Gastroesophageal sphincter (tissue), 4 donors: ENCODE data around the gene SULT1A3. TPM values are rescaled to one million over a fixed set of nuclear protein-coding genes. Genes with fewer than 3 reads are reported as not detected.
"Not testable (repeated sequence)": the region's sequence is repeated elsewhere in the genome, so short reads cannot be mapped to it uniquely, and the experiment has no call there.

Source experiments
- ATAC-seq: fragments of 150-250 bp; one replicate; pipeline ENCODE4 v1.9.1; 2016; ENCODE audit warnings: mild to moderate bottlenecking, moderate library complexity
- H3K27ac ChIP-seq, 4 donors: fragments of 200-600 bp; sonication (generic) in 3 of 4; 1 replicate in 3 of 4; 2 replicates in 1 of 4; pipeline ENCODE4 v1.5.1; 2016 to 2019
- H3K27me3 ChIP-seq: fragments of 200-600 bp; sonication (generic); one replicate; pipeline ENCODE4 v1.5.1; 2019
- H3K36me3 ChIP-seq, 2 donors: fragments of 200-600 bp; sonication (generic); one replicate each; pipeline ENCODE4 v1.5.1; 2019; ENCODE audit warnings: control low read depth in 1 of 2
- H3K4me1 ChIP-seq, 3 donors: fragments of 200-600 bp; sonication (generic); 1 replicate in 2 of 3; 2 replicates in 1 of 3; pipeline ENCODE4 v1.5.1; 2016 to 2019; ENCODE audit warnings: control low read depth in 2 of 3
- H3K4me3 ChIP-seq, 2 donors: fragments of 200-600 bp; sonication (generic); one replicate each; pipeline ENCODE4 v1.5.1; 2019; ENCODE audit warnings: mild to moderate bottlenecking in 1 of 2, moderate library complexity in 1 of 2
- H3K9me3 ChIP-seq, 3 donors: fragments of 200-600 bp; sonication (generic); one replicate each; pipeline ENCODE4 v1.5.1; 2017 to 2019; ENCODE audit warnings: control low read depth in 2 of 3
- CTCF ChIP-seq, 4 experiments: fragments of 200-600 bp in 2 of 4; fragments of 450-650 bp in 2 of 4; sonication (generic) in 1 of 4; IDR thresholded peaks; one replicate each; pipeline ENCODE4 v1.5.1; 2017 to 2019; ENCODE audit warnings: antibody characterized with exemption in 4 of 4, mild to moderate bottlenecking in 2 of 4, moderate library complexity in 2 of 4
- EP300 ChIP-seq: sonication (generic); formaldehyde crosslinking; IDR thresholded peaks from one replicate; pipeline ENCODE4 v1.6.1; 2017; ENCODE audit warnings: antibody characterized with exemption, mild to moderate bottlenecking
- POLR2A ChIP-seq, 2 donors: fragments of 450-650 bp; IDR thresholded peaks; one replicate each; pipeline ENCODE4 v1.6.1; 2017; ENCODE audit warnings: antibody characterized with exemption in 2 of 2, mild to moderate bottlenecking in 2 of 2, moderate library complexity in 1 of 2
- POLR2AphosphoS5 ChIP-seq: sonication (generic); formaldehyde crosslinking; IDR thresholded peaks from one replicate; pipeline ENCODE4 v1.6.1; 2017; ENCODE audit warnings: antibody characterized with exemption
- WGBS, 2 donors: methylation state at CpG; one replicate each; pipeline ENCODE4 v1.1.5; 2018; ENCODE audit warnings: low coverage in 1 of 2; 5-methylcytosine and 5-hydroxymethylcytosine counted together
- total RNA-seq, 4 donors: library from RNA; depleted of rRNA; stranded (reverse); fragments of >200 nt; gene quantifications; one replicate each; pipeline ENCODE4 v1.1.0, GENCODE V29; 2016

Gene SULT1A3
- total RNA-seq, 4 donors from 2014 or later, result 5.1 to 10.4 (median 8.8) TPM; not detected in 1

GRCh38 chr16:30186782-30187555 lies 12.1 kb upstream of the SULT1A3 start:
- Histone ChIP-seq H3K9me3 (no peaks in the 10 kb centered on the region), H3K4me3 (no peak overlapping the region), H3K27me3 (no peaks in the 10 kb centered on the region), H3K36me3 (no peaks in the 10 kb centered on the region), H3K27ac (peak overlapping the region in 2 of 4 donors; percentile 22 to 23), H3K4me1 (peaks cover 0 to 29% (median 7%) of the 10 kb centered on the region in 3 donors)
- peak in 3 of 4 experiments; percentile 49 to 67 (median 57) for TF ChIP-seq CTCF (IDR thresholded peaks at IDR 0.05)
- no peak for TF ChIP-seq POLR2AphosphoS5
- 13 to 60% methylated on average over 1 to 4 of the region's 36 CpGs for WGBS, 2 donors
- ATAC-seq, result no peak

- ATAC-seq, result no peak
- H3K9me3 ChIP-seq, result no peaks in the 10 kb centered on the region
- H3K27ac ChIP-seq, result no peak overlapping the region
- H3K4me3 ChIP-seq, result no peak overlapping the region
- no peak for TF ChIP-seq CTCF (IDR thresholded peaks at IDR 0.05)
- TF ChIP-seq POLR2A (IDR thresholded peaks at IDR 0.05), result no peak
- TF ChIP-seq EP300, result no peak
- TF ChIP-seq POLR2AphosphoS5, result no peak
- H3K4me1 ChIP-seq, result peaks cover 0 to 27% (median 6%) of the 10 kb centered on the region in 3 donors
- no peaks in the 10 kb centered on the region for H3K36me3 ChIP-seq
- WGBS, 2 donors, result 33 to 60% methylated on average over 1 to 3 of the region's 9 CpGs
- no peaks in the 10 kb centered on the region for H3K27me3 ChIP-seq
Observed at GRCh38 chr16:30187556-30187865, 11.5 kb upstream of the SULT1A3 start.

GRCh38 chr16:30187971-30188561 lies 11.0 kb upstream of the SULT1A3 start:
- WGBS, 2 donors, result no CpG with 5 or more reads among the region's 23 CpGs
- no peak for ATAC-seq
- Histone ChIP-seq H3K27ac (no peak overlapping the region), H3K4me3 (no peak overlapping the region), H3K4me1 (peaks cover 0 to 23% (median 4%) of the 10 kb centered on the region in 3 donors), H3K9me3 (no peaks in the 10 kb centered on the region), H3K27me3 (no peaks in the 10 kb centered on the region), H3K36me3 (no peaks in the 10 kb centered on the region)
- no peak for TF ChIP-seq EP300
- TF ChIP-seq POLR2A (IDR thresholded peaks at IDR 0.05), result no peak
- TF ChIP-seq POLR2AphosphoS5, result no peak
- no peak for TF ChIP-seq CTCF (IDR thresholded peaks at IDR 0.05)

- 60% methylated on average over 1 of the region's 12 CpGs; no CpG with 5 or more reads in 1 of the 2 donors for WGBS, 2 donors
- not testable (repeated sequence) for ATAC-seq, H3K27me3 ChIP-seq
Observed at GRCh38 chr16:30191158-30191557, 7.9 kb upstream of the SULT1A3 start.

GRCh38 chr16:30193098-30193497 lies 6.0 kb upstream of the SULT1A3 start:
- not testable (repeated sequence) for H3K36me3 ChIP-seq, H3K4me1 ChIP-seq, H3K27me3 ChIP-seq, H3K27ac ChIP-seq, ATAC-seq, H3K9me3 ChIP-seq, H3K4me3 ChIP-seq
- no CpG with 5 or more reads among the region's 21 CpGs for WGBS, 2 donors

More at GRCh38 chr16:30191158-30191557, 7.9 kb upstream of the SULT1A3 start:
- H3K27ac ChIP-seq, H3K4me1 ChIP-seq, H3K9me3 ChIP-seq, H3K4me3 ChIP-seq, H3K36me3 ChIP-seq: not testable (repeated sequence)

GRCh38 chr16:30193615-30194014 lies 5.4 kb upstream of the SULT1A3 start, which contains the start of the genes BOLA2B and SLX1A:
Gene BOLA2B (minus strand): TSS chr16:30193666. CDS start chr16:30193595, 71 bp downstream.
Gene SLX1A (plus strand): TSS chr16:30193875. CDS start chr16:30194085, 210 bp downstream.
- H3K36me3 ChIP-seq, H3K4me1 ChIP-seq, H3K9me3 ChIP-seq, H3K27me3 ChIP-seq: not testable (repeated sequence)
- ATAC-seq, result peak; percentile 98
- H3K27ac ChIP-seq, result peak within 1 kb of the TSS in 2 of 4 donors; percentile 57 to 62
- H3K4me3 ChIP-seq, result peak within 1 kb of the TSS; percentile 33 to 47
- no CpG with 5 or more reads among the region's 34 CpGs for WGBS, 2 donors

GRCh38 chr16:30194172-30194925 lies 4.7 kb upstream of the SULT1A3 start:
- H3K27me3 ChIP-seq, H3K36me3 ChIP-seq, H3K9me3 ChIP-seq, H3K4me1 ChIP-seq: not testable (repeated sequence)
- no CpG with 5 or more reads among the region's 60 CpGs for WGBS, 2 donors
- ATAC-seq, result peak; percentile 71
- H3K4me3 ChIP-seq, result peak overlapping the region; percentile 33 to 47
- H3K27ac ChIP-seq, result peak overlapping the region in 2 of 4 donors; percentile 57 to 62

GRCh38 chr16:30197001-30197400 lies 2.1 kb upstream of the SULT1A3 start:
- not testable (repeated sequence) for H3K4me3 ChIP-seq, ATAC-seq, H3K9me3 ChIP-seq, H3K27ac ChIP-seq, H3K27me3 ChIP-seq, H3K4me1 ChIP-seq, H3K36me3 ChIP-seq
- no CpG with 5 or more reads among the region's 2 CpGs for WGBS, 2 donors

GRCh38 chr16:30199608-30200343 lies 721 bp downstream of the SULT1A3 start:
- not testable (repeated sequence) for H3K27ac ChIP-seq, H3K36me3 ChIP-seq, H3K27me3 ChIP-seq, H3K4me3 ChIP-seq, H3K9me3 ChIP-seq, H3K4me1 ChIP-seq
- no CpG with 5 or more reads among the region's 15 CpGs for WGBS, 2 donors
- peak; percentile 85 for ATAC-seq
